C4-2B (cell line): ENCODE measurements around the gene DPF3.

Source experiments
- ZFX ChIP-seq: fragments of 450-650 bp; IDR thresholded peaks from 2 replicates; pipeline ENCODE4 v1.6.1; 2017
- TF ChIP-seq, protein P1 (sequence below): fragments of 450-650 bp; conservative IDR thresholded peaks from 2 replicates; pipeline ENCODE4 v1.5.1; 2017; ENCODE audit warnings: mild to moderate bottlenecking

DNA sequence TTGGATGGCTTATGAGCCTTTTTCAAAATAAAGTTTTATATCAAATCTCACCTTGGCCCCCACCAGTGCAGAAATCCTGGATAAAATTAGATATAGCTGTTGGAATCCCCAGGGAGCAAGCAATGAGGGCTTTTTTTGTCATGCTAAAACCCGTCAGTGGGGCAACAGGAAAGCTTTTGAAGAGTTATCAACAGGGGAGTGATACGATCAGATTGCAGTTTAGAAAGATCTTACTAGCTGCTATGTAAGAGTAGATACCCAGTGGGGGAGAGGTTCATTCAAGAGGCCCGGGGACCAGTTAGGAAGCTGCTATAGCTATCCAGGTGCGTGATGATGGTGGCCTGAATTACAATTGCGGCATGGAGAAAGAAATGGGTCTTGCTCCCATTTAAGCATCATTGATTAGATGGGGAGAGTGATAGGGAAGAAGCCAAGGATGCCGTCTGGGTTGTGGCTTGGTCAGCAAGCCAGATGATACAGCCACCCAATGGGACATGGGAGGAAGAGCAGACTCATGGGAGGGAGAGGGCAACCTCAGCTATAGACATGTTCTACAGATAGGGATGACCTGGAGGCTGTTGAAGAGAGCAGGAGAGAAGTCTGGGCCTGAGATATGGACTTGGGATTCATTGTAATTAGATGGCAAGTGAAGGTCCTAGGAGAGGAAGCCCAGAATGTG is 272.4 kb downstream of the DPF3 start:
- TF ChIP-seq, protein P1, sequence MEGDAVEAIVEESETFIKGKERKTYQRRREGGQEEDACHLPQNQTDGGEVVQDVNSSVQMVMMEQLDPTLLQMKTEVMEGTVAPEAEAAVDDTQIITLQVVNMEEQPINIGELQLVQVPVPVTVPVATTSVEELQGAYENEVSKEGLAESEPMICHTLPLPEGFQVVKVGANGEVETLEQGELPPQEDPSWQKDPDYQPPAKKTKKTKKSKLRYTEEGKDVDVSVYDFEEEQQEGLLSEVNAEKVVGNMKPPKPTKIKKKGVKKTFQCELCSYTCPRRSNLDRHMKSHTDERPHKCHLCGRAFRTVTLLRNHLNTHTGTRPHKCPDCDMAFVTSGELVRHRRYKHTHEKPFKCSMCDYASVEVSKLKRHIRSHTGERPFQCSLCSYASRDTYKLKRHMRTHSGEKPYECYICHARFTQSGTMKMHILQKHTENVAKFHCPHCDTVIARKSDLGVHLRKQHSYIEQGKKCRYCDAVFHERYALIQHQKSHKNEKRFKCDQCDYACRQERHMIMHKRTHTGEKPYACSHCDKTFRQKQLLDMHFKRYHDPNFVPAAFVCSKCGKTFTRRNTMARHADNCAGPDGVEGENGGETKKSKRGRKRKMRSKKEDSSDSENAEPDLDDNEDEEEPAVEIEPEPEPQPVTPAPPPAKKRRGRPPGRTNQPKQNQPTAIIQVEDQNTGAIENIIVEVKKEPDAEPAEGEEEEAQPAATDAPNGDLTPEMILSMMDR, result no peak
- no peak for TF ChIP-seq ZFX
